AG04450 (cell line): ENCODE data around the gene GTSF1L. TPM values are rescaled to one million over a fixed set of nuclear protein-coding genes. Genes with fewer than 3 reads are reported as not detected.

Experiments
- CTCF ChIA-PET: fragments of 300-600, 350-600 bp; formaldehyde crosslinking; extraction: SDS; loops from one replicate; lab custom pipeline; 2022; ENCODE audit warnings: antibody characterized with exemption, inconsistent platforms; lab: Charles Lee
- POLR2A ChIA-PET: fragments of 350-600 bp; formaldehyde crosslinking; extraction: SDS; loops from one replicate; lab custom pipeline; 2021; ENCODE audit warnings: antibody characterized with exemption, inconsistent platforms; lab: Yijun Ruan, JAX
- DNase-seq: peaks from one replicate; pipeline ENCODE4 v3.0.0-alpha.2; 2011; ENCODE audit warnings: low read depth, low spot score
- H3K27ac ChIP-seq: one replicate; pipeline ENCODE4 v1.5.1; 2012; ENCODE audit warnings: low read depth, low read length, control low read depth
- H3K27me3 ChIP-seq: one replicate; pipeline ENCODE4 v1.6.0; 2012; ENCODE audit warnings: low read length; ENCODE audit not compliant: control insufficient read depth, insufficient read depth
- H3K4me3 ChIP-seq: 2 replicates; pipeline ENCODE4 v1.5.1; 2011; ENCODE audit warnings: mild to moderate bottlenecking, low read depth, low read length, control low read depth
- H3K9me3 ChIP-seq: 2 replicates; pipeline ENCODE4 v1.5.1; 2012; ENCODE audit warnings: low read length; ENCODE audit not compliant: control insufficient read depth, insufficient read depth
- CTCF ChIP-seq: IDR thresholded peaks from 2 replicates; pipeline ENCODE4 v1.5.1; 2011; ENCODE audit warnings: low read depth, low read length, control low read depth, inconsistent platforms
- polyA plus RNA-seq: library from polyadenylated mRNA; depleted of rRNA; stranded (reverse); fragments of >200 nt; gene quantifications from 2 replicates; pipeline ENCODE4 v1.2.3, GENCODE V29; 2011

GTSF1L gene
- polyA plus RNA-seq, 1 experiment, result not detected

GRCh38 chr20:43690943-43691598 is 35.7 kb downstream of the GTSF1L start:
- CTCF ChIA-PET, result interaction anchor here (1.3 to 3.0 kb wide), 6 partner anchors 10 to 398 kb away, joined by 3 to 23 read pairs (median 6); no protein-coding TSS in a partner anchor
- no peak overlapping the region for H3K27ac ChIP-seq
- TF ChIP-seq CTCF, result no peak
- H3K9me3 ChIP-seq, result no peaks in the 10 kb centered on the region
- POLR2A ChIA-PET, result no interaction called here
- DNase-seq, result no peak
- no peaks in the 10 kb centered on the region for H3K27me3 ChIP-seq
- no peak overlapping the region for H3K4me3 ChIP-seq

- POLR2A ChIA-PET, result no interaction called here
- no peaks in the 10 kb centered on the region for H3K27me3 ChIP-seq
- DNase-seq, result no peak
These were observed 37.6 kb downstream of the GTSF1L start for GRCh38 chr20:43689165-43689564.

GRCh38 chr20:43686820-43687219 is 40.0 kb downstream of the GTSF1L start:
- no peak for DNase-seq
- Histone ChIP-seq H3K27me3 (no peaks in the 10 kb centered on the region), H3K9me3 (no peaks in the 10 kb centered on the region), H3K27ac (no peak overlapping the region), H3K4me3 (no peak overlapping the region)
- TF ChIP-seq CTCF, result no peak
- POLR2A ChIA-PET, result no interaction called here
- CTCF ChIA-PET, result interaction anchor here (0.5 kb wide), 1 partner anchor 240 kb away, joined by 3 read pairs; no protein-coding TSS in a partner anchor

More at GRCh38 chr20:43689165-43689564, 37.6 kb downstream of the GTSF1L start:
- H3K27ac ChIP-seq, result no peak overlapping the region
- no peaks in the 10 kb centered on the region for H3K9me3 ChIP-seq
- TF ChIP-seq CTCF, result no peak
- H3K4me3 ChIP-seq, result no peak overlapping the region
- CTCF ChIA-PET, result interaction anchor here (1.1 to 2.3 kb wide), 3 partner anchors 151 to 391 kb away, joined by 3 to 5 read pairs (median 3); no protein-coding TSS in a partner anchor

GRCh38 chr20:43682446-43682845 is 44.4 kb downstream of the GTSF1L start:
- POLR2A ChIA-PET, result no interaction called here
- Histone ChIP-seq H3K27ac (no peak overlapping the region), H3K4me3 (no peak overlapping the region), H3K9me3 (no peaks in the 10 kb centered on the region), H3K27me3 (no peaks in the 10 kb centered on the region)
- no peak for DNase-seq
- no peak for TF ChIP-seq CTCF
- CTCF ChIA-PET, result no interaction called here

GRCh38 chr20:43681991-43682410 is 44.8 kb downstream of the GTSF1L start:
- ChIA-PET CTCF (interaction anchor here (0.6 to 2.4 kb wide), 2 partner anchors 10 to 174 kb away, joined by 3 to 5 read pairs; no protein-coding TSS in a partner anchor), POLR2A (no interaction called here)
- Histone ChIP-seq H3K9me3 (no peaks in the 10 kb centered on the region), H3K27me3 (no peaks in the 10 kb centered on the region), H3K27ac (no peak overlapping the region), H3K4me3 (no peak overlapping the region)
- TF ChIP-seq CTCF, result no peak
- DNase-seq, result no peak
